GM12872 (cell line): Measurements from ENCODE around the gene DTHD1.

Source experiments
- CTCF ChIP-seq: IDR thresholded peaks from 3 replicates; pipeline ENCODE4 v1.5.1; 2011; ENCODE audit warnings: low read depth, mild to moderate bottlenecking, low read length, moderate library complexity; ENCODE audit not compliant: insufficient read depth

DTHD1 gene

GRCh38 chr4:36288731-36289426, 7.5 kb downstream of the DTHD1 start:
- no peak for TF ChIP-seq CTCF

- TF ChIP-seq CTCF, result no peak
These were observed 9.2 kb downstream of the DTHD1 start for GRCh38 chr4:36290641-36291040.

- no peak for TF ChIP-seq CTCF
These were observed 11.3 kb downstream of the DTHD1 start for GRCh38 chr4:36292556-36293188.

- no peak for TF ChIP-seq CTCF
These were observed 19.7 kb downstream of the DTHD1 start for GRCh38 chr4:36301127-36301526.

GRCh38 chr4:36303426-36304137, 22.2 kb downstream of the DTHD1 start:
- TF ChIP-seq CTCF, result no peak

- no peak for TF ChIP-seq CTCF
These were observed 22.8 kb downstream of the DTHD1 start for GRCh38 chr4:36304138-36304681.

GRCh38 chr4:36308150-36308549, 26.7 kb downstream of the DTHD1 start:
- TF ChIP-seq CTCF, result no peak
